HL-60 (cell line): ENCODE measurements around the gene SVOP.

ENCODE experiments used
- CTCF ChIP-seq: IDR thresholded peaks from one replicate; pipeline ENCODE4 v1.5.1; 2011; ENCODE audit warnings: low read length, control low read depth, inconsistent platforms; ENCODE audit not compliant: insufficient read depth
- GABPA ChIP-seq: IDR thresholded peaks from 2 replicates; pipeline ENCODE4 v1.6.1; 2012; ENCODE audit warnings: low read depth
- POLR2AphosphoS5 ChIP-seq: IDR thresholded peaks from 2 replicates; pipeline ENCODE4 v1.6.1; 2012; ENCODE audit warnings: low read depth

- TF ChIP-seq CTCF (no peak), GABPA (no peak), POLR2AphosphoS5 (no peak)
Measured at GRCh38 chr12:108938247-108938924, 82.5 kb downstream of the SVOP start.
